AG04450 (cell line): ENCODE data around the gene ARL6IP4. TPM values are rescaled to one million over a fixed set of nuclear protein-coding genes. Genes with fewer than 3 reads are reported as not detected.

Experiments used
- CTCF ChIA-PET: fragments of 300-600, 350-600 bp; formaldehyde crosslinking; extraction: SDS; loops from one replicate; lab custom pipeline; 2022; ENCODE audit warnings: antibody characterized with exemption, inconsistent platforms; lab: Charles Lee
- POLR2A ChIA-PET: fragments of 350-600 bp; formaldehyde crosslinking; extraction: SDS; loops from one replicate; lab custom pipeline; 2021; ENCODE audit warnings: antibody characterized with exemption, inconsistent platforms; lab: Yijun Ruan, JAX
- DNase-seq: peaks from one replicate; pipeline ENCODE4 v3.0.0-alpha.2; 2011; ENCODE audit warnings: low read depth, low spot score
- H3K27ac ChIP-seq: one replicate; pipeline ENCODE4 v1.5.1; 2012; ENCODE audit warnings: low read depth, low read length, control low read depth
- H3K27me3 ChIP-seq: one replicate; pipeline ENCODE4 v1.6.0; 2012; ENCODE audit warnings: low read length; ENCODE audit not compliant: control insufficient read depth, insufficient read depth
- H3K4me3 ChIP-seq: 2 replicates; pipeline ENCODE4 v1.5.1; 2011; ENCODE audit warnings: mild to moderate bottlenecking, low read depth, low read length, control low read depth
- H3K9me3 ChIP-seq: 2 replicates; pipeline ENCODE4 v1.5.1; 2012; ENCODE audit warnings: low read length; ENCODE audit not compliant: control insufficient read depth, insufficient read depth
- CTCF ChIP-seq: IDR thresholded peaks from 2 replicates; pipeline ENCODE4 v1.5.1; 2011; ENCODE audit warnings: low read depth, low read length, control low read depth, inconsistent platforms
- polyA plus RNA-seq: library from polyadenylated mRNA; depleted of rRNA; stranded (reverse); fragments of >200 nt; gene quantifications from 2 replicates; pipeline ENCODE4 v1.2.3, GENCODE V29; 2011

Gene ARL6IP4
- polyA plus RNA-seq, 1 experiment: 185 TPM

GRCh38 chr12:122995503-122996187 is 15.2 kb downstream of the ARL6IP4 start:
- ChIA-PET POLR2A (no interaction called here), CTCF (interaction anchor here (0.7 kb wide), 1 partner anchor 242 kb away, joined by 3 read pairs; no protein-coding TSS in a partner anchor)
- TF ChIP-seq CTCF: no peak
- Histone ChIP-seq H3K9me3 (no peaks in the 10 kb centered on the region; the same call in 1 of the 2 replicates), H3K27me3 (no peaks in the 10 kb centered on the region), H3K4me3 (no peak overlapping the region), H3K27ac (no peak overlapping the region)
- DNase-seq: no peak

GRCh38 chr12:122996188-122996601 is 15.7 kb downstream of the ARL6IP4 start:
- Histone ChIP-seq H3K4me3 (no peak overlapping the region), H3K27me3 (no peaks in the 10 kb centered on the region), H3K27ac (no peak overlapping the region), H3K9me3 (no peaks in the 10 kb centered on the region; the same call in 1 of the 2 replicates)
- TF ChIP-seq CTCF: no peak
- CTCF ChIA-PET: interaction anchor here (0.7 kb wide), 1 partner anchor 242 kb away, joined by 3 read pairs; no protein-coding TSS in a partner anchor
- DNase-seq: no peak
- POLR2A ChIA-PET: no interaction called here

GRCh38 chr12:122996621-122997342 is 16.3 kb downstream of the ARL6IP4 start:
- no peak overlapping the region for H3K4me3 ChIP-seq
- POLR2A ChIA-PET: no interaction called here
- no peaks in the 10 kb centered on the region; the same call in 1 of the 2 replicates for H3K9me3 ChIP-seq
- no peak for DNase-seq
- TF ChIP-seq CTCF: no peak
- H3K27ac ChIP-seq: no peak overlapping the region
- CTCF ChIA-PET: no interaction called here
- no peaks in the 10 kb centered on the region for H3K27me3 ChIP-seq

GRCh38 chr12:122997343-122998250 is 17.1 kb downstream of the ARL6IP4 start:
- Histone ChIP-seq H3K27ac (no peak overlapping the region), H3K27me3 (no peaks in the 10 kb centered on the region), H3K9me3 (no peaks in the 10 kb centered on the region; the same call in 1 of the 2 replicates), H3K4me3 (no peak overlapping the region)
- CTCF ChIA-PET: no interaction called here
- no peak for TF ChIP-seq CTCF
- no peak for DNase-seq
- POLR2A ChIA-PET: no interaction called here
